Measurements from ENCODE around the gene ASPDH.

ASPDH gene

DNA sequence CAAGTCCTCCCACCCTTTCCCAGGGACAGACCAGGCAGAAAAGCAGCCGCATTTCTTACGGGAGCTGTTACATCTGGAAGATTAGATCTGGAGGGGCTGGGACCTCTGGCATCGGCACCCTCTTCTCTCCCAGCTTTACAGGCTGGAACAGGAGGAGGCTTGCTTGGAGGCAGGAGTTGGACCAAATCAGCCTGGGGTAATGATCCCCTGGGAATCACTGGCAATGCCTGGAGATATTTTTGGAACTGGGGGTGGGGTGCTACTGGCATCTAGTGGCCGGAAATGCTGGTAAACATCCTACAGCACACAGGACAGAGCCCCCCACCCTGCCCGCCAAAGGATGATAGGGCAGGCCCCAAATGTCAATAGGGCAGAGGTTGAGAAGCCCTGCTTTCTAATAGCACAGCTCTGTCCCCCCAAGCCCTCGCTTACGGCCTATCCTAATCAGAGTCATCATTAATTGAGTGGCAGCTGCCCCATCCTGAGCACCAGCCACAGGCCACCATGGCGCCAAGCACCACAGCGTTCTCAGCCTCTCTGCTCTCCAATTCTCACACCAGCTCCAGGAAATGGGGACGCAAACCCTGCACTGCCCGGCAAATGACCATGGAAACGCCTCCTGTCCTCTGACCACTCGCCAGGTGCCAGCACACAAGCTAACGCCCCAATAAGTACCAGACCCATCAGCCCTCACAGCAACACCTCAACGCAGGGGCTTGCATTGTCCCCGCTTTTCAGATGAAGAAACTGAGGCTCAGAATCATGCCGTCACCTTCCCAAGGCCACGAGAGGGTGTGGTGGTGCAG, 33.9 kb upstream of the ASPDH start:
- H3K4me3 ChIP-seq (ENCODE audit: low read depth, low read length): no peak overlapping the region
- no peak for DNase-seq (ENCODE audit: low read depth)
- TF ChIP-seq, protein P1, sequence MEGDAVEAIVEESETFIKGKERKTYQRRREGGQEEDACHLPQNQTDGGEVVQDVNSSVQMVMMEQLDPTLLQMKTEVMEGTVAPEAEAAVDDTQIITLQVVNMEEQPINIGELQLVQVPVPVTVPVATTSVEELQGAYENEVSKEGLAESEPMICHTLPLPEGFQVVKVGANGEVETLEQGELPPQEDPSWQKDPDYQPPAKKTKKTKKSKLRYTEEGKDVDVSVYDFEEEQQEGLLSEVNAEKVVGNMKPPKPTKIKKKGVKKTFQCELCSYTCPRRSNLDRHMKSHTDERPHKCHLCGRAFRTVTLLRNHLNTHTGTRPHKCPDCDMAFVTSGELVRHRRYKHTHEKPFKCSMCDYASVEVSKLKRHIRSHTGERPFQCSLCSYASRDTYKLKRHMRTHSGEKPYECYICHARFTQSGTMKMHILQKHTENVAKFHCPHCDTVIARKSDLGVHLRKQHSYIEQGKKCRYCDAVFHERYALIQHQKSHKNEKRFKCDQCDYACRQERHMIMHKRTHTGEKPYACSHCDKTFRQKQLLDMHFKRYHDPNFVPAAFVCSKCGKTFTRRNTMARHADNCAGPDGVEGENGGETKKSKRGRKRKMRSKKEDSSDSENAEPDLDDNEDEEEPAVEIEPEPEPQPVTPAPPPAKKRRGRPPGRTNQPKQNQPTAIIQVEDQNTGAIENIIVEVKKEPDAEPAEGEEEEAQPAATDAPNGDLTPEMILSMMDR (IDR thresholded peaks at IDR 0.05; ENCODE audit: insufficient read depth, low read depth, low read length, missing control alignments): no peak

DNA sequence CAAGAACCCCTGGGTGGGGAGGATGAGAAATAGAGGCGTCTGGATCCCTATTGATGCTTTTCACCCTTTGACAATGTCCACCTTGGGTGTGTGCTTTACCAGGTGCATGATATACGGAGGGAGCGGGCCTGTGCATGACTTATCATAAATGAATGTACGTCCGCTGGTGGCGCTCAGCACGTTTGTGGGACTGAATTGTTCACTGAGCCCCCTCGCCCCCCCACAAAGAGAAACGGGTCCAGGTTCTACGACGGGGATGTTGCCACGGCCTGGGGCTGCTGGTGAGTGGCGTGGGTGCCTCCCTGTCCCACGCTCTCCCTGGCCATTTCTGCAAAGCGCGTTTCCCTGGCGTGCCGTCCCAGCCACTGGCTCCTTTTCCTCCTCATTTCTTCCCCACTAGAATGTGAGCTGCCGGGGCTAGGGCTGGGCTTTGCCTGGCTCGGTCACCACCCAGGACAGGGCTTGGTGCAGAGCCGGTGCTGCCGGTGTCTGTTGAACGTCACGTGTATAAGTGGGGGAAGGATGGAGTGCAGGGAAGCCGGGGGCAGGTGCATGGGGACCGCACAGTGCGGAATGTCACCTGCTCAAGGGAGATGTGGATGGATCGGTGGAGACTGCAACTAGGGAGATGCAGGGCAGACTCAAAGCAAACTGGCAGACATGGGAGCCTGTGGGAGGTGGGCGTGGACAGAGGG, 33.0 kb upstream of the ASPDH start:
- TF ChIP-seq, protein P1 (IDR thresholded peaks at IDR 0.05; ENCODE audit: insufficient read depth, low read depth, low read length, missing control alignments): no peak
- no peak for DNase-seq (ENCODE audit: low read depth)
- no peak overlapping the region for H3K4me3 ChIP-seq (ENCODE audit: low read depth, low read length)

DNA sequence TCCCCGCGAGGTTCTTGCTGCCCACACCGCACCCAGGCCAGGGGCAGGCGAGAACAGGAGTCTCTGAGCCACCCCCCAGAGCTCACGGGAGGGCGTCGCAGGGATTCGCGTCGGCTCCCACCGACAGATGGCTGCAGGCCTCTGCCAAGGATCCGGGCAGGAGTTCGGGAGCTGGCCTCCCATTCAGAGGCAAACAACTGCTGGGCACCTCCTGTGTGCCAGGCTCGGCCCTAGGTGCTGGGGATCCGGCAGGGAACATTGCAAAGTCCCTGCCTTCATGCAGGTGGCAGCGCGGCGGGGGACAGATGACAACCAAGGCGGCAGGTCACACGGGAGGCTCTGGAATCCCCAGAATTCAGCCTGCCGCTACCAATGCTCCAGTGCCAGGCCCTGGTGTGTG, 29.2 kb upstream of the ASPDH start:
- DNase-seq (ENCODE audit: low read depth): no peak
- TF ChIP-seq, protein P1 (IDR thresholded peaks at IDR 0.05; ENCODE audit: insufficient read depth, low read depth, low read length, missing control alignments): no peak
- H3K4me3 ChIP-seq (ENCODE audit: low read depth, low read length): no peak overlapping the region

DNA sequence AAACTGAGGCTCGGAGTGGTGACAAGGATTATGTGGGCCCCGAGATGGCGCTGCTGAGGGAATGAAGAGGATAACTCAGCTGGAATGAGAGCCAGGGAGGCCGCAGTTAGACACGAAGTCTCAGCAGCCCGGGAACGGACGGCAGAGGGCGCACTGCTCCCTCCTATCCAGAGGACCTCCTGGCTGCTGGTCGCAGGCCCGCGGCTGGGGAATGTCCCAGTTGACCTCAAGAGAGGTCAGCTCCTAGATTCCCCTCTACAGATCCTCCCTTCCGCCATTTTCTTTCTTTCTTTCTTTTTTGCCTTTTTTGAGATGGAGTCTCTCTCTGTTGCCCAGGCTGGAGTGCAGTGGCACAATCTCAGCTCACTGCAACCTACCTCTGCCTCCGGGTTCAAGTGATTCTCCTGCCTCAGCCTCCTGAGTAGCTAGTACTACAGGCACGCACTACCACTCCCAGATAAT, 24.1 kb upstream of the ASPDH start:
- H3K4me3 ChIP-seq (ENCODE audit: low read depth, low read length): no peak overlapping the region
- TF ChIP-seq, protein P1 (IDR thresholded peaks at IDR 0.05; ENCODE audit: insufficient read depth, low read depth, low read length, missing control alignments): peak; percentile 84
- peak; percentile 84 for DNase-seq (ENCODE audit: low read depth)

DNA sequence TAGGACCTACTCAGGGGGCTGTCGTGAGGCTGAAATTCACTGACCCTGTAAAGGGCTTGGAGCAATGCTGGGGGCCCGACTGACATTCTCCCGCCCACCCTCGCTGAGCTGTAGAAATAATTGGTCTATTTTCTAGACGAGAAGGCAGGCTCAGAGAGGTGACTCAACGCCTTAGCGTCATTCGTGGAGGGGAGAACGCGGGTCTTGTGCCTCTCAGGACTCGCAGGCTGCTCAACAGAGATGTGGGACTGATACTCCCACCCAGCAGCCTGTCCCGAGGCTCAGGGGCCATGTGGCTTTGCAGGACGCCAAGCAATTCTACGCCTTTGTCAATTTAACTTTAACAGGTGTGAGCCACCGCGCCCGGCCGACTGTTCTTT, 23.6 kb upstream of the ASPDH start:
- TF ChIP-seq, protein P1 (IDR thresholded peaks at IDR 0.05; ENCODE audit: insufficient read depth, low read depth, low read length, missing control alignments): no peak
- no peak for DNase-seq (ENCODE audit: low read depth)
- H3K4me3 ChIP-seq (ENCODE audit: low read depth, low read length): no peak overlapping the region

DNA sequence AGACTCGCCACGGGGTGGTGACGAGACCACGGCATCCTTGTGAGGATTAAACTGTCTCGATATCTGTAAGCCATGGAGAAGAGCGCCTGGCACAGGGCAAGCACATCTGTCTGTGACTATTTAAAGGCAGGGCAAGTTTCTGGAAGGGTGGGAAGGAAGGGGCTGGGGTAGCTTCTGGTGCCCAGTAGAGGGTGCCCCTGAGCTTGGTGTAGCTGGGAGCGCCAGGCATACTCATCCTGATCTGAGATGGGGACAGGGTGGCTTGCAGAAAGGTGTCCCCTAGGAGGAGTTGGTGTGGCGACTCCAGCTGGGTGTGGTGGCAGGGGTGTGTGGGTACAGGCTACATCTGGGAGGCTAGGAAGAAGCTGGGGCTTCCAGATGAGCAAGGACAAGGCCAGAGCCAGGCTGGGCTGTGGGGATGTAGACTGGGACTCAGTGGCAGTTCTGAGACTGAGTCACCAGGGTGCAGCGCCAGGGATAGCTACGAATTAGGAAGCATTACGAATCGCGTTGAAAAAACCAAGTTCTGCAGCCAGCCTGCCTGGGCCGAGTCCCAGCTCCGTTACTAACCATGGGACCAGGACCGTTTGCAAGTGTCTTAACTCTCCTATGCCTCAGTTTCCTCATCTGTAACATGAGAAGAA, 23.1 kb upstream of the ASPDH start:
- DNase-seq (ENCODE audit: low read depth): no peak
- TF ChIP-seq, protein P1 (IDR thresholded peaks at IDR 0.05; ENCODE audit: insufficient read depth, low read depth, low read length, missing control alignments): peak; percentile 6
- no peak overlapping the region for H3K4me3 ChIP-seq (ENCODE audit: low read depth, low read length)
